ENCODE data around the gene PTGER4.
"Not testable (repeated sequence)": the region's sequence is repeated elsewhere in the genome, so short reads cannot be mapped to it uniquely, and the experiment has no call there.

PTGER4 gene

GRCh38 chr5:40714001-40714400 lies 34.3 kb downstream of the PTGER4 start:
- no peak for TF ChIP-seq CTCF (IDR thresholded peaks at IDR 0.05; ENCODE audit: insufficient read depth, low read depth, low read length, missing control alignments)
- H3K4me3 ChIP-seq (ENCODE audit: low read depth, low read length), result no peak overlapping the region
- DNase-seq (ENCODE audit: low read depth), result no peak

DNA sequence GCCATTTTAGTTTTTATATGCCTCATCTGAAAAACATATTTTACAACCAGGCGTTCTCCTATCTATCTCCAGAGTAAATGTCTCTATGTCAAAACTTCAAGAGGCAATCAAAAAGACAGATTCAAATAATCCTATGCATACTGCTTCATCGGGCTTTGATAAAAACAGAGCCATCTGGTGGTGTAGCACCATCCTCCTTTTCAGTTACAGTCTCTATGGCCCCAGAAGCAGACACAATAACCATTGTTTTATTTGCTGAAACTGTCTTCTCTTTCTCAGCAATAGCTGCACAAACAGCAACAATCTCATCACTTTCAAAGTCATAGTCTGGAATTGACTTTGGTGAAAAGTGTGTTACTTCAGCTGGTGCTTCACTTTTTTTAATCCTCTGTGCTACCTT lies 36.3 kb downstream of the PTGER4 start:
- no peak for DNase-seq (ENCODE audit: low read depth)
- H3K4me3 ChIP-seq (ENCODE audit: low read depth, low read length), result no peak overlapping the region
- TF ChIP-seq CTCF (IDR thresholded peaks at IDR 0.05; ENCODE audit: insufficient read depth, low read depth, low read length, missing control alignments), result no peak

GRCh38 chr5:40716590-40716989 lies 36.9 kb downstream of the PTGER4 start:
- H3K4me3 ChIP-seq (ENCODE audit: low read depth, low read length), result no peak overlapping the region
- DNase-seq (ENCODE audit: low read depth), result no peak
- TF ChIP-seq CTCF (IDR thresholded peaks at IDR 0.05; ENCODE audit: insufficient read depth, low read depth, low read length, missing control alignments), result no peak

DNA sequence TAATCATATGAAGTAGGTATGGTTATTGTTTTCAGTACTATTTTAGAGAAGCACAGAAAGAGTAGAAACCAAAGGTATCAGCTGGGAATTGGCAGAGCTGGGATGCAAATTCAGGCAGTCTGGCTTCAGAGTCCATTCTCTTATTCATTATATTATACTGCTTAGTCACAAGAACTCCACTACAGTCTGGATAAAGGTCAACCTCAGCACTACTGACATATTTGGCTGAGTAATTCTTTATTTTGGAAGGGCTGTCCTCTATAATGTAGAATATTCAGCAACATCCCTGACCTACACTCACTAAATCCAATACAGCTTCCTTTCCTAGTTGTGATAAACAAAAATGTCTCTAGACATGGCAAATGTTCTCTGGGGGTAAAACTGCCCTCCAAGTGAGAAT lies 37.6 kb downstream of the PTGER4 start:
- H3K4me3 ChIP-seq (ENCODE audit: low read depth, low read length), result no peak overlapping the region
- TF ChIP-seq CTCF (IDR thresholded peaks at IDR 0.05; ENCODE audit: insufficient read depth, low read depth, low read length, missing control alignments), result no peak
- no peak for DNase-seq (ENCODE audit: low read depth)

GRCh38 chr5:40720069-40720468 lies 40.4 kb downstream of the PTGER4 start:
- no peak overlapping the region for H3K4me3 ChIP-seq (ENCODE audit: low read depth, low read length)
- TF ChIP-seq CTCF (IDR thresholded peaks at IDR 0.05; ENCODE audit: insufficient read depth, low read depth, low read length, missing control alignments), result no peak
- DNase-seq (ENCODE audit: low read depth), result no peak

DNA sequence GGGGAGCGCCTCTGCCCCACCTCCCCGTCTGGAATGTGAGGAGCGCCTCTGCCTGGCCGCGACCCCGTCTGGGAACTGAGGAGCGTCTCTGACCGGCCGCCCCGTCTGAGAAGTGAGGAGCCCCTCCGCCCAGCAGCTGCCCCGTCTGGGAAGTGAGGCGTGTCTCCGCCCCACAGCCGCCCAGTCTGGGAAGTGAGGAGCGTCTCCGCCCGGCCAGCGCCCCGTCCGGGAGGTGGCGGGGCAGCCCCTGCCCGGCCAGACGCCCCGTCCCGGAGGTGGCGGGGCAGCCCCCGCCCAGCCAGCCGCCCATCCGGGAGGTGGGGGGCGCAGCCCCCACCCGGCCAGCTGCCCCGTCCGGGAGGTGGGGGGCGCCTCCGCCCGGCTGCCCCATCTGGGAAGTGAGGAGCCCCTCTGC lies 42.8 kb downstream of the PTGER4 start:
- H3K4me3 ChIP-seq (ENCODE audit: low read depth, low read length); DNase-seq (ENCODE audit: low read depth): not testable (repeated sequence)

DNA sequence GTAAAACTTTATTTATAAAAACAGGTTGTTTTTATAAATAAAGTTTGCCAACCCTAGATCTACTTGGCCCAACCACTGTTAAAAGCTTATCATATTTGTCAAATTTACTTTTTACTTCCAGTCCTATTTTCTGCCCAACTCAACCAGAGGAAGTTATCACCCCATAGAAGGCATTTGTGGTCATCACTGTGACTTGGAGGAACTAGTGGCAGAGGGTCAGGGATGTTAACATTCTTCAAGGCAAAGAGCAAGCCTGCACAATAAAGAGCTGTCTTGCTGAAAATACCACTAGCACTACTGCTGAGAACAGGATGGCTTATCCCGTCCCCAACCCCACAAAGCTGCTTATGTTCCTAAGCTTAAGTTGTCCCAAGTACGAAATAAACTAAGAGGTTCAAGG lies 53.7 kb downstream of the PTGER4 start:
- DNase-seq (ENCODE audit: low read depth), result no peak
- no peak for TF ChIP-seq CTCF (IDR thresholded peaks at IDR 0.05; ENCODE audit: insufficient read depth, low read depth, low read length, missing control alignments)
- no peak overlapping the region for H3K4me3 ChIP-seq (ENCODE audit: low read depth, low read length)

All from GM12865 (cell line).